Liver (tissue), 9 donors: Measurements from ENCODE around the gene SBF2. TPM values are rescaled to one million over a fixed set of nuclear protein-coding genes. Genes with fewer than 3 reads are reported as not detected.

Experiments used
- DNase-seq: peaks from one replicate; pipeline ENCODE4 v3.0.0-alpha.2; 2017; ENCODE audit warnings: low spot score
- H3K27ac ChIP-seq, 2 donors: one replicate each; pipeline ENCODE4 v1.7.0; 2013; ENCODE audit warnings: inconsistent platforms in 2 of 2, low read length in 2 of 2, control low read depth in 1 of 2, low read depth in 1 of 2, mild to moderate bottlenecking in 1 of 2
- H3K27me3 ChIP-seq, 4 donors: one replicate each; pipeline versions ENCODE4 v1.6.1 to v1.7.0; 2013; ENCODE audit warnings: low read length in 3 of 4, inconsistent platforms in 1 of 4, mild to moderate bottlenecking in 1 of 4, moderate library complexity in 1 of 4; ENCODE audit not compliant: control insufficient read depth in 4 of 4, insufficient read depth in 4 of 4
- H3K36me3 ChIP-seq, 4 donors: one replicate each; pipeline versions ENCODE4 v1.6.1 to v1.7.0; 2013; ENCODE audit warnings: low read length in 3 of 4, mild to moderate bottlenecking in 3 of 4, low read depth in 1 of 4, moderate library complexity in 1 of 4; ENCODE audit not compliant: control insufficient read depth in 4 of 4, insufficient read depth in 3 of 4
- H3K4me1 ChIP-seq, 4 donors: one replicate each; pipeline versions ENCODE4 v1.6.1 to v1.7.0; 2013; ENCODE audit warnings: low read length in 3 of 4, mild to moderate bottlenecking in 3 of 4, moderate library complexity in 1 of 4; ENCODE audit not compliant: control insufficient read depth in 4 of 4, insufficient read depth in 4 of 4
- H3K4me3 ChIP-seq, 3 donors: one replicate each; pipeline versions ENCODE4 v1.6.1 to v1.7.0; 2013; ENCODE audit warnings: low read length in 3 of 3, control low read depth in 1 of 3, low read depth in 1 of 3, mild to moderate bottlenecking in 1 of 3
- H3K9ac ChIP-seq, 2 donors: one replicate each; pipeline ENCODE4 v1.7.0; 2013; ENCODE audit warnings: low read length in 2 of 2, mild to moderate bottlenecking in 2 of 2, moderate library complexity in 2 of 2, control low read depth in 1 of 2, low read depth in 1 of 2
- H3K9me3 ChIP-seq, 4 donors: one replicate each; pipeline versions ENCODE4 v1.6.1 to v1.7.0; 2013; ENCODE audit warnings: low read length in 3 of 4; ENCODE audit not compliant: control insufficient read depth in 4 of 4
- ATF3 ChIP-seq: IDR thresholded peaks from 2 replicates; pipeline ENCODE4 v1.6.1; 2016; ENCODE audit warnings: antibody characterized with exemption
- CTCF ChIP-seq: fragments of 150-350 bp; IDR thresholded peaks from 2 replicates; pipeline ENCODE4 v1.5.1; 2017; ENCODE audit warnings: improper control_type of control experiment, low read depth, low read length; ENCODE audit not compliant: missing input control
- EGR1 ChIP-seq, 2 donors: IDR thresholded peaks; 2 replicates each; pipeline ENCODE4 v1.6.1; 2016 to 2018; ENCODE audit warnings: antibody characterized with exemption in 2 of 2, low read depth in 2 of 2
- FOXA1 ChIP-seq: IDR thresholded peaks from 2 replicates; pipeline ENCODE4 v1.6.1; 2016; ENCODE audit warnings: antibody characterized with exemption
- FOXA2 ChIP-seq: IDR thresholded peaks from 2 replicates; pipeline ENCODE4 v1.6.1; 2016; ENCODE audit warnings: antibody characterized with exemption
- GABPA ChIP-seq, 2 donors: IDR thresholded peaks in 1 of 2; conservative IDR thresholded peaks in 1 of 2; 2 replicates each; pipeline ENCODE4 v1.6.1; 2016; ENCODE audit warnings: antibody characterized with exemption in 2 of 2, mild to moderate bottlenecking in 1 of 2, moderate library complexity in 1 of 2
- HNF4A ChIP-seq, 2 donors: conservative IDR thresholded peaks; 2 replicates each; pipeline ENCODE4 v1.6.1; 2016; ENCODE audit warnings: antibody characterized with exemption in 2 of 2, mild to moderate bottlenecking in 2 of 2
- HNF4G ChIP-seq: IDR thresholded peaks from 2 replicates; pipeline ENCODE4 v1.6.1; 2016; ENCODE audit warnings: antibody characterized with exemption
- JUND ChIP-seq, 2 donors: IDR thresholded peaks; 2 replicates each; pipeline ENCODE4 v1.6.1; 2016; ENCODE audit warnings: antibody characterized with exemption in 2 of 2
- MAX ChIP-seq: IDR thresholded peaks from 2 replicates; pipeline ENCODE4 v1.6.1; 2016; ENCODE audit warnings: antibody characterized with exemption
- NR2F2 ChIP-seq: IDR thresholded peaks from 2 replicates; pipeline ENCODE4 v1.6.1; 2016; ENCODE audit warnings: antibody characterized with exemption
- RAD21 ChIP-seq, 2 donors: IDR thresholded peaks; 2 replicates each; pipeline ENCODE4 v1.6.1; 2016; ENCODE audit warnings: antibody characterized with exemption in 2 of 2, mild to moderate bottlenecking in 2 of 2
- SP1 ChIP-seq: IDR thresholded peaks from 2 replicates; pipeline ENCODE4 v1.6.1; 2018; ENCODE audit warnings: antibody characterized with exemption, mild to moderate bottlenecking
- TAF1 ChIP-seq: conservative IDR thresholded peaks from 2 replicates; pipeline ENCODE4 v1.6.1; 2016; ENCODE audit warnings: antibody characterized with exemption, mild to moderate bottlenecking
- YY1 ChIP-seq: IDR thresholded peaks from 2 replicates; pipeline ENCODE4 v1.6.1; 2016; ENCODE audit warnings: antibody characterized with exemption, mild to moderate bottlenecking
- ZBTB33 ChIP-seq: IDR thresholded peaks from 2 replicates; pipeline ENCODE4 v1.6.1; 2016; ENCODE audit warnings: antibody characterized with exemption
- WGBS: extraction: QIAGEN DNeasy Blood & Tissue Kit; methylation state at CpG from one replicate; pipeline ENCODE4 v1.1.7; 2013; 5-methylcytosine and 5-hydroxymethylcytosine counted together
- polyA plus RNA-seq, 2 donors: library from polyadenylated mRNA; stranded (reverse) in 1 of 2; unstranded in 1 of 2; fragments of 200-250 nt in 1 of 2; fragments of >200 nt in 1 of 2; fragmentation: Nextera tagmentation in 1 of 2; extraction: Ambion mirVana in 1 of 2; gene quantifications; one replicate each; pipeline versions ENCODE4 v1.2.1 to v1.2.3, GENCODE V29; 2013 to 2015
- total RNA-seq, 2 donors: library from RNA; depleted of rRNA; stranded (reverse); fragments of >200 nt; gene quantifications; one replicate each; pipeline ENCODE4 v1.2.3, GENCODE V29; 2014
- TF ChIP-seq, protein P1 (sequence below): IDR thresholded peaks from 2 replicates; pipeline ENCODE4 v1.6.1; 2016; ENCODE audit warnings: antibody characterized with exemption, mild to moderate bottlenecking
- donor health status: healthy.
- donor health status: healthy.
- donor health status: healthy.
- donor health status: healthy.
- donor health status: healthy.

The SBF2 gene
- total and polyA plus RNA-seq, 4 donors = 7.5 to 31.3 (median 14.7) TPM

DNA sequence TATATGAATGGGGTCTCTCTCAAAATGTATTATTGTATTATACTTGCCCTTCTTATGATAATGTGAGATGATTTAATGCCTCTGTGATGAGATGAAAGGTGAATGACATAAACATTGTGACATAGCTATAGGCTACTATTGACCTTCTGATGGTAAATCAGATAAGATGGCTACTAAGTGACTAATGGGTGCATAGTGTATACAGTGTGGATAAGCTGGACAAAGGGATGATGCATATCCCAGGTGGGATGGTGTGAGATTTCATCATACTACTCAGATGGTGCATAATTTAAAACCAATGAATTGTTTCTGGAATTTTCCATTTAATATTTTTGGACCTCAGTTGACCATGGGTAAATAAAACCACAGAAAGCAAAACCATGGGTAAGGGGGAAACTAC is 243.5 kb downstream of the SBF2 start:
- Histone ChIP-seq H3K36me3 (no peaks in the 10 kb centered on the region), H3K27ac (no peak overlapping the region), H3K4me3 (no peak overlapping the region), H3K4me1 (peaks cover 0 to 1% (median 0%) of the 10 kb centered on the region in 4 donors), H3K9me3 (peaks cover 0 to 4% (median 0%) of the 10 kb centered on the region in 4 donors), H3K9ac (no peak overlapping the region), H3K27me3 (no peaks in the 10 kb centered on the region)
- DNase-seq = no peak
- TF ChIP-seq ATF3 (no peak), GABPA (IDR thresholded peaks at IDR 0.05 in 1 of 2, conservative IDR thresholded peaks at IDR 0.05 in 1 of 2) (no peak), YY1 (no peak), NR2F2 (no peak), EGR1 (IDR thresholded peaks at IDR 0.05; ENCODE audit: low read depth in 2 of 2) (no peak), JUND (IDR thresholded peaks at IDR 0.05) (no peak), FOXA1 (no peak), CTCF (no peak)
- TF ChIP-seq, protein P1, sequence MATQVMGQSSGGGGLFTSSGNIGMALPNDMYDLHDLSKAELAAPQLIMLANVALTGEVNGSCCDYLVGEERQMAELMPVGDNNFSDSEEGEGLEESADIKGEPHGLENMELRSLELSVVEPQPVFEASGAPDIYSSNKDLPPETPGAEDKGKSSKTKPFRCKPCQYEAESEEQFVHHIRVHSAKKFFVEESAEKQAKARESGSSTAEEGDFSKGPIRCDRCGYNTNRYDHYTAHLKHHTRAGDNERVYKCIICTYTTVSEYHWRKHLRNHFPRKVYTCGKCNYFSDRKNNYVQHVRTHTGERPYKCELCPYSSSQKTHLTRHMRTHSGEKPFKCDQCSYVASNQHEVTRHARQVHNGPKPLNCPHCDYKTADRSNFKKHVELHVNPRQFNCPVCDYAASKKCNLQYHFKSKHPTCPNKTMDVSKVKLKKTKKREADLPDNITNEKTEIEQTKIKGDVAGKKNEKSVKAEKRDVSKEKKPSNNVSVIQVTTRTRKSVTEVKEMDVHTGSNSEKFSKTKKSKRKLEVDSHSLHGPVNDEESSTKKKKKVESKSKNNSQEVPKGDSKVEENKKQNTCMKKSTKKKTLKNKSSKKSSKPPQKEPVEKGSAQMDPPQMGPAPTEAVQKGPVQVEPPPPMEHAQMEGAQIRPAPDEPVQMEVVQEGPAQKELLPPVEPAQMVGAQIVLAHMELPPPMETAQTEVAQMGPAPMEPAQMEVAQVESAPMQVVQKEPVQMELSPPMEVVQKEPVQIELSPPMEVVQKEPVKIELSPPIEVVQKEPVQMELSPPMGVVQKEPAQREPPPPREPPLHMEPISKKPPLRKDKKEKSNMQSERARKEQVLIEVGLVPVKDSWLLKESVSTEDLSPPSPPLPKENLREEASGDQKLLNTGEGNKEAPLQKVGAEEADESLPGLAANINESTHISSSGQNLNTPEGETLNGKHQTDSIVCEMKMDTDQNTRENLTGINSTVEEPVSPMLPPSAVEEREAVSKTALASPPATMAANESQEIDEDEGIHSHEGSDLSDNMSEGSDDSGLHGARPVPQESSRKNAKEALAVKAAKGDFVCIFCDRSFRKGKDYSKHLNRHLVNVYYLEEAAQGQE = no peak

DNA sequence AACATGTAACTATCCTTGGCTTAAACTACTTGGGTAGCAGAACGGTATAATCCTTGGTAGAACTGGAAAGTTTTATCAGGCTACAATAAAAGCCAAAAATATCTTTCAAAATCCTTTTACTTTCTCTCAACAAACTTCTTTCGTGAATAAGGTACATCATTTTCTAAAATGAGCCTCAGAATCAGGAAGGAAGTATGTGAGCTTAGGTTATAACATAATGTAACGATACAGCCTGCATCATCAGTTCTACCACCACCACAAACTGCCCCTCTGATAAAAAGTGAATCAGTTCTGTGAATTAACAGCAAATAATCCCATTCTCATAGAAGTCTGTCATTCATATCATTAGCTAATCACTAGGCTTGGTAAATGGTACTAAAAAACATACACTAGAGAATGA is 244.3 kb downstream of the SBF2 start:
- no peaks in the 10 kb centered on the region for H3K27me3 ChIP-seq
- no peak overlapping the region for H3K27ac ChIP-seq
- peaks cover 1 to 12% (median 2%) of the 10 kb centered on the region in 4 donors for H3K9me3 ChIP-seq
- WGBS = 82% methylated on average over 3 of the region's 3 CpGs
- DNase-seq = no peak
- no peak overlapping the region for H3K4me3 ChIP-seq
- H3K36me3 ChIP-seq = no peaks in the 10 kb centered on the region
- H3K9ac ChIP-seq = no peak overlapping the region
- H3K4me1 ChIP-seq = peaks cover 0 to 1% (median 0%) of the 10 kb centered on the region in 4 donors
- TF ChIP-seq EGR1 (IDR thresholded peaks at IDR 0.05; ENCODE audit: low read depth in 2 of 2) (no peak), ATF3 (no peak), YY1 (no peak), FOXA1 (no peak), ZBTB33 (no peak), MAX (no peak), NR2F2 (no peak), SP1 (no peak), CTCF (no peak), TAF1 (no peak), HNF4A (conservative IDR thresholded peaks at IDR 0.05) (no peak), RAD21 (IDR thresholded peaks at IDR 0.05) (no peak), JUND (IDR thresholded peaks at IDR 0.05) (no peak), GABPA (IDR thresholded peaks at IDR 0.05 in 1 of 2, conservative IDR thresholded peaks at IDR 0.05 in 1 of 2) (no peak), HNF4G (no peak), FOXA2 (no peak)
- TF ChIP-seq, protein P1 = no peak
